ENCODE measurements around the gene LCN1.

LCN1 gene

DNA sequence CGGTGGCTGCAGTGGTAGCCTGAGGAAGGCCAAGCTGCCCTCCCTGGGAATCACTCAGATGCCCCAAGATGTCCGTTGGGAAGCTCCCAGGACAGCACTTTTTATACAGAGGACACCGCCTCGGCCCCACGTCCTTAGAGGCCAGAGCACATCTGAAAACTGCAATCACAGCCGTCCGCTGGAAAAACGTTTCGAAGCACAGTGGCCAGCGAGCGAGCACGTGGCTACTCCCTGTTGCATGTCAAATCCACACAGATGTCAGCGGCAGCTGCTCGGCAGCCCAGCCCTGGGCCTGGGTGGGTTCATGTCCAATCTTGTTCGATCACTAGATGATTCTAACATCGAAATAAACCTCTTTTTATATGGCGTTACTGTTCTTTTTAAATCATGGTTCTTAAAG is 32.7 kb upstream of the LCN1 start:
- no peak for DNase-seq (ENCODE audit: low spot score)

GRCh38 chr9:135489188-135489906 is 31.9 kb upstream of the LCN1 start:
- DNase-seq (ENCODE audit: low spot score), result no peak

DNA sequence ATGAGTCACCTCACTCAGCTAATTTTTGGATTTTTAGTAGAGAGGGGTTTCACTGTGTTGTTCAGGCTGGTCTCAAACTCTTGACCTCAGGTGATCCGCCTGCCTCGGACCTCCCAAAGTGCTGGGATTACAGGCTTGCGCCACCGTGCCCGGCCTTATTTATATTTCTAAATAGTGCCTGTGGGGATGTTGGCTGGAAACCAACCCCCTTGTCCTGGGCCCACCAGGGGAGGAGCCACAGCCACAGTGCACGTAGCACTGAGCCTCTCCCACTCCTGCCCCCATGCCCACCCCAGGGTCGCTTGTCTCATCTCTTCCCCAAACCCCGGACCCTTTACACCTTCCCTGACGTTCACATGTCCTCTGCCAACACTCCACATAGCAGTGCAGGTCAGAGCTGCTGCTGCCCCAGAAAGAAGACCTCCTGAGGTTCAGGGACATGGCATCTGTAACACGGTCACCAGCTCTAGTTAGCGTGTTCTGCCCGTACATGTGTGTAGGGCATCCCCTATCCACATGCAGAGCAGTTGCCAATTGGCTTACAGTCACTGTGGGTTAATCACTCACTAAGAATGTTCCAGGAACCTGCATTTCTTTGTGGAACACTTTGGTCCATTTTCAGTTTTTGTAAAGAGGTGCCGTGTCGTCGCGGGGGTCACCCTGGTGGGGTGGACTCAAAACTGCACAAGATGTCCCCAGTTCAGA is 30.9 kb upstream of the LCN1 start:
- DNase-seq (ENCODE audit: low spot score), result no peak

- no peak for DNase-seq (ENCODE audit: low spot score)
These were observed 30.2 kb upstream of the LCN1 start for GRCh38 chr9:135490980-135491464.

DNA sequence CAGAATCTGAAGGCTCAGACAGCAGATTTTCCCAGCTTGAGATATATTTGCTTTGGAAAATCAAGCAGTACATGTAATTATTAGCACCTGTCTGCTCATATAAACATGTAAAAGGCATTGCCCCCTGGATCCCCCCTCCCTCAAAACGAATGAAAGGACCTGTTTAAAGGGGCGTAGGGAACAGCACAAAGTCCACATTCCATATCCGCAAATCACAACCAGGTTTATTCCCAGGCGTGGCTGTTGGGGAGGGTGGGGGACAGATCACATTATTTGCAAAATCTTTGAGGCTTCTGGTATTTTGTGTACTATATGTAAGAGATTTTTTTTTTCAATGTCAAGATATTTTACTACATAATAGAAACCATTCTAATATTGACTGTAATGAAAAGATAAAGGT is 29.5 kb upstream of the LCN1 start:
- no peak for DNase-seq (ENCODE audit: low spot score)

DNA sequence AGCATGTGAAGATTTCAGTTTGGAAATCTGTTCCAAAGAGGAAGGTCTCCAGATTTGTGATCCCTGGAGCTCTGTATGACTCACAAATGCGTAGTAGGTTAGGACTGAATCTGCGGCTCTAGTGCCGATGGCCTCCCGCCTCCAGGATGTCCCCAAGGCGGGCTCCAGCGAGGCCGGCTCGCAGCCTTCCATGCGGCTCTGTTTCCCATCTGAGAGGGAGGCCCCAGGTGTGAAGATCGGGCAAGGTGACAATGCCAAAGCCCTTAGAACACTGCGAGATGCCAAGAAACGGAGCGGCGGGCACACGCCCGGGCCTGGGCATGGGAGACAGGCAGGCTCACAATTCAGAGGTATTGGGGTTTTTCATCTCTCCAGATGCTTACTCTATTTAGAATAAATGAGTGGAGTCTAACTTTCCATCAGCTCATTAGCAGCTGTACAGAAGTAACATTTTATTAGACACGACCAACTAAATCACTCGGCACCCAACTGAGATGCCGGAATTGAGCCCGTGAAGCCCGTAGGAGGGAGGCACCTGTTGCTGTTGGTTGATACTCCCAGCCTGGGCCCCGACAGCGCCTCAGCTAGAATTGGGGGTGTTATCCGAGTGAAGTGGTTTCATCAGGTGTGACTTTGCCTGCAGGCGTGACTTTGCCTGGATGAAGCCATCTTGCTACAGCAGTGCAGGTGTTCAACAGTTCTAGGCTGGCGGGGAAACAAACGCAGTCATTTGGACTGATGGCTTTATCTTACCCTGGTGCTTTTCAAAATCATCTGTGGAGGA is 28.2 kb upstream of the LCN1 start:
- no peak for DNase-seq (ENCODE audit: low spot score)

DNA sequence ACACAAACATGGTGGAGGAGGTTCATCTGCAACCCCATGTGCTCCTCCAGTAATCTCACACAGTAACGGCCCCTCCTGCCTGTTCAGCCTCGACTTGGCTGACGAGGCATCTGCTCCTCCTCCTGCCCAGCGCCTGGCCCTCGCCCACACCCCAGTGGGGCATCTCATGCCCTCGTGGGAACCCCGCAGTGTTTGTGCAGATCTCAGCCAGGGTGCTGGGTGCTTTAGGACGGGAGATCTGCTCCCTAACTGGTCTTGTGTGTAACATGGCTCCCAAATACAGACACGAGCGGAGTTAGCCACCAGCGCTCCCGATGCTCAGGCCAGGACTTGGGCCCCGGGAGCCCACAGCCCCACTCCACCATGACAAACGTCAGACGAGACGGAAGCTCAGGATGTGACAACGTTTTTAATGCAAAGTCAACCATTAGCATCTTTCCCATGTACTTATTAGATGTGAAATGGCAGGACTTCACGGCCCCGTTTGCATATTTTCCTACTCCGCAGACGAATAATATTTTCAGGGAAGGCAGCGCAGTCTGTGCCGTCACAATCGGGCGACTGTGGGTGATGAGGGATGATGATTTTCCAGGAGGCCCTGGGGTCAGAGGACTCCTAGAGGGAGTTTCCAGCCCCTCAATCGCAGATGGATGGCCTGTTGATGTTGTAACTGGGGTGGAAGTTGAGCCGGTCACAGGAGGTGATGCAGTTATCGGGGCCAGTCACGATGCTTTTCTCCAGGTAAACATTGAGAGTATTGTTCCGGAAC is 26.3 kb upstream of the LCN1 start:
- DNase-seq (ENCODE audit: low spot score), result no peak

DNA sequence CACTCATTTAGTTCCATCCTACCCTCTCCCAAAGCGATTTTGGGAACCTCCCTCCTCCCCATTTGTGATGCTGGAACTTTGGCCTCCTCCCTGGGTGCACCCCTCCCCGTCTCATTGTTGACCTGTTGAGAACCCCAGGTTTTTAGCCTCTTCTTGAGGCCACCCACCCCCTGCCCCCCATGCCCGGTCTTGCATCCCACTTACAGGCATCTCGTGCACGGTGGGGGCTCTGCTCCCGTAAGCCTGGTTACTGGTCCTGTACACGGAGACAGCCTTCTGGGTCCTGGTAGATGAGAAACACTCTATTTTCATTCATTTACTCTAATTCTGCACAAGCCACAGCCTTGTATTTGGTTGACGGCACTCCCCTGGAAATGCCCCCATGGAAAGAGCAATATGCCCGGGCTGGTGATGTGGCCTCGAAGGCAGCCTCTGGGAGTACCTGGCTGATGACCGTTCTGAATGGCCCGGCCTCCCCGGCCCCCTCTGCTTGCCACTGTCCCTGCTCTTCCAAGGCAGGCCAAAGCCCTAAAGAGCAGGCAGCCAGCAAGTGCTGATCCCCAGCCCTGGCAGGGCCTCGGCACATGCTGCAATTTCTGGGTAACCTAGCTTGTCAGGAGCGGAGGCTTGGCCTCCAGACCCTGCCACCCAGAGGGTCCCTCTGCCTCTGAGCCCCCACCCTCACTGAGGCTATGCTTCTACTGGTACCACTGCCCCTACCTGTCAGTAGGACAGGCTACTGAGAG is 22.7 kb upstream of the LCN1 start:
- DNase-seq (ENCODE audit: low spot score), result no peak

GRCh38 chr9:135499326-135500070 is 21.7 kb upstream of the LCN1 start:
- DNase-seq (ENCODE audit: low spot score), result peak; percentile 91

GRCh38 chr9:135500071-135500524 is 21.1 kb upstream of the LCN1 start:
- no peak for DNase-seq (ENCODE audit: low spot score)

- peak; percentile 97 for DNase-seq (ENCODE audit: low spot score)
These were observed 20.5 kb upstream of the LCN1 start, which contains the start of gene MRPS2 for GRCh38 chr9:135500525-135501260. Gene MRPS2 (plus strand): TSS chr9:135500682. CDS start chr9:135500711, 29 bp downstream.

- peak; percentile 73 for DNase-seq (ENCODE audit: low spot score)
These were observed 19.7 kb upstream of the LCN1 start for GRCh38 chr9:135501261-135502167.

DNA sequence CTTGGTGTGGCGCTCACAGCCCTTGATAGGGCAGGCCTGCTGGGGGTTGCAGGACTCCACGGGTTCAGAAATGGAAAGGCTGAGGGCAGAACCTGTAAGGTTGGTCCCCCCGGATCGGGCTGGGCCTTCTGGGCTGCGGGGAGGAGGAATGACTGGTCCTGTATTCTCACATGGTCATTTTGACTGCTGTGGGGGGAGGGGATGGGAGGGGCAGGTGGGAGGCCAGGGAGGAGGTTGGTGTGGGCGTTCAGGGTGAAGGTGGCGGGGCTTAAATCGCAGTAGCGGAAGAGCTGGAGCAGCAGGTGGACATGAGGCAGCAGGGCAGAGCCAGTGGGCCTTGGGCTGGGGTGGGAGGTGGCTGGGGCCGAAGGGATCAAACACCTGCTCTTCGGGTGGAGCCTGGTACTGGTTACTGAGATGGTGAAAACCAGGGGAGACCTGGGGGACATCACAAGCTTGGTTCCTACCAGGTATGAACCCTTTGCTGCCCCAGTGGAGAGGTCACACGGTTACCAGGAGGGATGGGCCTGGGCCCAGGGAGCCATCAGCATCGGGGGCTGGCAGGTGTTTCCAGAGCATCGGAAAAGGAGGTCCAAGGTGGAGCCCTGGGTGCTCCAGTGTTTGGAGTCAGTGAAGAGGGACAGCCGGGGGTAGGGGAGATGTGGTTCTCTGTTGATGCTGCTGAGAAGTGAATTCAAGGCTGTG is 18.9 kb upstream of the LCN1 start:
- no peak for DNase-seq (ENCODE audit: low spot score)

- DNase-seq (ENCODE audit: low spot score), result no peak
These were observed 18.3 kb upstream of the LCN1 start for GRCh38 chr9:135502873-135503321.

DNA sequence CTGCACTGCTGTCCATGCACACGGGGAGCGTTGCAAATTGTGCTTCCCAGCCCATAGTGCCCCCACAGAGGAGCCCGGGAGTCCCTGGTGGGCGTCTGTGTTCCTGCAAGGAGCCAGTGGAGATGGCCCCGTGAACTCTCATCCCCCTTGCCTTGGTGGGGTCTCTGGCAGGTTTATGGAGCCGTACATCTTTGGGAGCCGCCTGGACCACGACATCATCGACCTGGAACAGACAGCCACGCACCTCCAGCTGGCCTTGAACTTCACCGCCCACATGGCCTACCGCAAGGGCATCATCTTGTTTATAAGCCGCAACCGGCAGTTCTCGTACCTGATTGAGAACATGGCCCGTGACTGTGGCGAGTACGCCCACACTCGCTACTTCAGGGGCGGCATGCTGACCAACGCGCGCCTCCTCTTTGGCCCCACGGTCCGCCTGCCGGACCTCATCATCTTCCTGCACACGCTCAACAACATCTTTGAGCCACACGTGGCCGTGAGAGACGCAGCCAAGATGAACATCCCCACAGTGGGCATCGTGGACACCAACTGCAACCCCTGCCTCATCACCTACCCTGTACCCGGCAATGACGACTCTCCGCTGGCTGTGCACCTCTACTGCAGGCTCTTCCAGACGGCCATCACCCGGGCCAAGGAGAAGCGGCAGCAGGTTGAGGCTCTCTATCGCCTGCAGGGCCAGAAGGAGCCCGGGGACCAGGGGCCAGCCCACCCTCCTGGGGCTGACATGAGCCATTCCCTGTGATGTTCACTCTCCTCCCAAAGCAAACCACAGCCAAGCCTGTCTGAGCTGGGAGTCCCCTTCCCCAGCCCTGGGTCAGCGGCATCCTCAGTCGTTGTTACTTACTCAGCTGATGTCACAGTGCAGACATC is 17.6 kb upstream of the LCN1 start:
- no peak for DNase-seq (ENCODE audit: low spot score)

Measured in HuH-7 (cell line).